ENCODE measurements around the gene MRPL54. TPM values are rescaled to one million over a fixed set of nuclear protein-coding genes. Genes with fewer than 3 reads are reported as not detected.
"Not testable (repeated sequence)": the region's sequence is repeated elsewhere in the genome, so short reads cannot be mapped to it uniquely, and the experiment has no call there.

The MRPL54 gene
- total and polyA plus RNA-seq, 3 donors from 2014 or later = 42.4 to 96.4 (median 57.4) TPM

DNA sequence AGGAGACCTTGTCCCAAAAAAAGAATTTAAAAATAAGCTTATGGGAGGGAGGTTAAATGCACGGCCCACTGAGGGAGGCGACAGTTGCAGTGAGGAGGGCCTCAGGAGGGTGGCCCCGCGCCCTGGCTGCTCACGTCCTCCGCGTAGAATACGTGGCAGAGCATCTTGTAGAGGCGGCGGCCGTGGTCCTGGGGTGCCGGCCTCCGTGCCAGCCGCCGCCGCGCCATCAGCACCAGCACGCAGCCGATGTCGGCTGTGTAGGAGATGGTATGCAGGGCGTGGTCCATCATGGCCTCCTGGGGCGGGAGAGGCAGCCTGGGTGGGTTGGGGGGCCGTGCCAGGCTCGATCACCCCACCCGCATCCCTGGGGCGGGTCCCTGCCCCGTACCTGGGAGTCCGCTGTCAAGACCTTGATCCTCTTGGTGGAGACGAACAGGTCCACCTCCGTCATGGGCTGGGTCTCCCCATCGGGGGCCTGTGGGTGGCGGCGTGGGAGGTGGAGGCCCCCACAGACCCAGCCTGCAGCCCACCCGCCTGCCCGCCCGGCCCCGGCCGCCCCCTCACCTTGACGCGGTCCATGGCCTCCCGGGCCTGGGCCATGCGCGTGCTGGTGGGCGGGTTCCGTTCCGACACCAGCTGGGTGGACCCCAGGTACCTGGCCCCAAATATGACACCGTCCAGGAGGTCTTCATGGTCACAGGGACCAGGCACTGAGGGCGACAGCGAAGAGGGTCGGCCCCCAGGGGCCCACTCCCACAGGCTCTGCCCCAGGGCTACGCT is 8.7 kb upstream of the MRPL54 start:
- no peak for DNase-seq

GRCh38 chr19:3757705-3758104 is 4.8 kb upstream of the MRPL54 start:
- H3K36me3 ChIP-seq (ENCODE audit: low read depth, missing control alignments); DNase-seq; H3K4me1 ChIP-seq; intact Hi-C loops (cut with DNase I; ENCODE audit: low total_unique reads); H3K27me3 ChIP-seq; H3K27ac ChIP-seq; H3K9me3 ChIP-seq; H3K4me3 ChIP-seq: not testable (repeated sequence)
- WGBS, 2 donors = 95 to 96% methylated on average over 7 of the region's 7 CpGs

More for the DNA sequence above, 8.7 kb upstream of the MRPL54 start:
- Histone ChIP-seq H3K4me3 (no peak overlapping the region), H3K36me3 (ENCODE audit: low read depth, missing control alignments) (no peaks in the 10 kb centered on the region), H3K27ac (no peak overlapping the region), H3K4me1 (no peaks in the 10 kb centered on the region), H3K9me3 (no peaks in the 10 kb centered on the region), H3K27me3 (no peaks in the 10 kb centered on the region)
- WGBS, 2 donors = 92 to 98% methylated on average over 31 of the region's 51 CpGs
- intact Hi-C loops (cut with DNase I; ENCODE audit: low total_unique reads) = no loop called here
- TF ChIP-seq, protein P1, sequence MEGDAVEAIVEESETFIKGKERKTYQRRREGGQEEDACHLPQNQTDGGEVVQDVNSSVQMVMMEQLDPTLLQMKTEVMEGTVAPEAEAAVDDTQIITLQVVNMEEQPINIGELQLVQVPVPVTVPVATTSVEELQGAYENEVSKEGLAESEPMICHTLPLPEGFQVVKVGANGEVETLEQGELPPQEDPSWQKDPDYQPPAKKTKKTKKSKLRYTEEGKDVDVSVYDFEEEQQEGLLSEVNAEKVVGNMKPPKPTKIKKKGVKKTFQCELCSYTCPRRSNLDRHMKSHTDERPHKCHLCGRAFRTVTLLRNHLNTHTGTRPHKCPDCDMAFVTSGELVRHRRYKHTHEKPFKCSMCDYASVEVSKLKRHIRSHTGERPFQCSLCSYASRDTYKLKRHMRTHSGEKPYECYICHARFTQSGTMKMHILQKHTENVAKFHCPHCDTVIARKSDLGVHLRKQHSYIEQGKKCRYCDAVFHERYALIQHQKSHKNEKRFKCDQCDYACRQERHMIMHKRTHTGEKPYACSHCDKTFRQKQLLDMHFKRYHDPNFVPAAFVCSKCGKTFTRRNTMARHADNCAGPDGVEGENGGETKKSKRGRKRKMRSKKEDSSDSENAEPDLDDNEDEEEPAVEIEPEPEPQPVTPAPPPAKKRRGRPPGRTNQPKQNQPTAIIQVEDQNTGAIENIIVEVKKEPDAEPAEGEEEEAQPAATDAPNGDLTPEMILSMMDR (IDR thresholded peaks at IDR 0.05) = no peak
- no peak for TF ChIP-seq POLR2A (IDR thresholded peaks at IDR 0.05)

DNA sequence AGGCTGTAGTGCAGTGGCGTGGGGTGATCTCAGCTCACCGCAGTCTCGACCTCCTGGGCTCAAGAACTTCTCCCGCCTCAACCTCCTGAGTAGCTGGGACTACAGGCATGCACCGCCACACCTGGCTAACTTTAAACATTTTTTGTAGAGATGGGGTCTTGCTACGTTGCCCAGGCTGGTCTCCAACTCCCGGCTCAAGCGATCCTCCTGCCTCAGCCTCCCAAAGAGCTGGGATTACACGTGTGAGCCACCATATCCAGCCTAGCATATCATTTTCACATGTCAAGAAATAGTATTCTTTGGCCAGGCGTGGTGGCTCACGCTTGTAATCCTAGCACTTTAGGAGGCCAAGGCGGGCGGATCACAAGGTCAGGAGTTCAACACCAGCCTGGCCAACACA is 4.2 kb upstream of the MRPL54 start:
- H3K36me3 ChIP-seq (ENCODE audit: low read depth, missing control alignments); H3K27ac ChIP-seq; H3K27me3 ChIP-seq; H3K4me3 ChIP-seq; H3K9me3 ChIP-seq; H3K4me1 ChIP-seq; DNase-seq; intact Hi-C loops (cut with DNase I; ENCODE audit: low total_unique reads): not testable (repeated sequence)
- 95 to 96% methylated on average over 10 to 13 of the region's 13 CpGs for WGBS, 2 donors

DNA sequence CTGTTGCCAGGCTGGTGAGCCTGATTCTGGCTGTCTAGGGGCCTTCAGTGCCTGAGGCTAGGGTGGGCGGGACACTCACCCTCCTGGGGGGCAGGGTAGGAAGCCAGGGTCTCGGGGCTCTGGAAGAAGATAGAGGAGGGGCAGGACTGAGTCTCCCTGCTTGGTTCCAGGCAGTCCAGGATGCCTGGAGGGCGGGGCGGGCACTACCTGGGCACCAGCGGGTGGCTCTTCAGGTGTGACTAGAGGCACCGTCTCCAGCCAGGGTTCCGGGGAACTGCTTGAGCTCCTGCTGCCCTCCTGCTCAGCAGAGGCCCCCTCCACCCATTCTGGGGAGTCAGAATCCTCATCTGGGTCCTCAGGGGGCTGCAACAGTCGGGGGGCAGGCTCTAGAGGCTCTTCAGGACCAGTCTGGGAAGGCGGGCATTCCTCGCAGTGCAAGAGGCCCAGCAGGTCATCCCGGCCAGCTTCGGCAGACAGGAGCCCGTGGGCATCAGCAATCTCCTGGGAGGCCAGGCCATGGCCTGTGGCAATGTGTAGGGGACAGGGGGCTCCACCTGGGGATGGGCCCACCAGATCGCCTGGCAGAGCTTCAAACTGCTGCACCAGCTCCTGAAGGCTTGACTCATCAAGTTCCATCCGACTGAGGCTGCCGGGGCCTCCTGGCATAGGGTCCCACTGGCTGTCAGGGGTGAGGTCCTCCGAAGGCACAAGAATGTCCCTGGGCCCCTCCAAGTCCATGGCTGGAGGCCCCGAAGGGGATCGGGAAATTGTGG is 2.8 kb upstream of the MRPL54 start:
- Histone ChIP-seq H3K27me3 (no peaks in the 10 kb centered on the region), H3K4me1 (peaks cover 9% of the 10 kb centered on the region), H3K27ac (no peak overlapping the region), H3K9me3 (no peaks in the 10 kb centered on the region), H3K4me3 (no peak overlapping the region), H3K36me3 (ENCODE audit: low read depth, missing control alignments) (no peaks in the 10 kb centered on the region)
- WGBS, 2 donors = 88 to 90% methylated on average over 11 to 14 of the region's 19 CpGs
- intact Hi-C loops (cut with DNase I; ENCODE audit: low total_unique reads) = no loop called here
- no peak for DNase-seq
- TF ChIP-seq, protein P1 (IDR thresholded peaks at IDR 0.05) = no peak
- TF ChIP-seq POLR2A (IDR thresholded peaks at IDR 0.05) = no peak

DNA sequence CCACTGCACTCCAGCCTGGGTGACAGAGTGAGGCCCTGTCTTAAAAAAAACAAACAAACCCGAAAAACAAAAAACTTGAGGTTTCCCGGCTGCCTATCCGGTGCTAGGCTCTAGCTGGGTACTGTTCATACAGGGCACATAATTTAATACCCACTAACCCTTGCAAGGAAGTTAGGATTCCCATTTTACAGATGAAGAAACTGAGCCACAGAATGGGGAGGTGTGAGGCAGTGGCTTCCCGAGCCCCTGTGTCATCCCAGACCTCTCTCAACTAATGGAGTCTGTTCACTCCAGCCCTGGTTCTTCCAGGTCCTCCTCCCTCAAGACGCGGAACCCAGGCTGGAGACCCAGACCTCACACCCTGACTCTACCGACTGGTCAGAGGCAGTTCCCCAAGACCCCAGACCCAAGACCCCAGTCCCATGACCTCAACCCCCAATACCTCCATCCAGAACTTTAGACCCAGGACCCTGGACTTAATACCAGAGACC is 1.6 kb upstream of the MRPL54 start:
- Histone ChIP-seq H3K4me1 (peaks cover 9% of the 10 kb centered on the region), H3K27me3 (no peaks in the 10 kb centered on the region), H3K9me3 (no peaks in the 10 kb centered on the region), H3K4me3 (peak overlapping the region; percentile 73 to 86), H3K36me3 (ENCODE audit: low read depth, missing control alignments) (no peaks in the 10 kb centered on the region), H3K27ac (peak overlapping the region; percentile 40 to 98)
- intact Hi-C loops (cut with DNase I; ENCODE audit: low total_unique reads) = no loop called here
- no peak for DNase-seq
- 14 to 21% methylated on average over 7 of the region's 7 CpGs for WGBS, 2 donors
- no peak for TF ChIP-seq POLR2A (IDR thresholded peaks at IDR 0.05)
- TF ChIP-seq, protein P1 (IDR thresholded peaks at IDR 0.05) = no peak

Measured in testis (tissue), 3 donors.